ENCODE results near the gene NIPBL. TPM values are rescaled to one million over a fixed set of nuclear protein-coding genes. Genes with fewer than 3 reads are reported as not detected.

NIPBL gene
- total and polyA plus RNA-seq, 2 of the 13 experiments (the other 11 are each of a cell fraction or from before 2014, with no cell fraction given): 12.3 to 32.3 TPM

DNA sequence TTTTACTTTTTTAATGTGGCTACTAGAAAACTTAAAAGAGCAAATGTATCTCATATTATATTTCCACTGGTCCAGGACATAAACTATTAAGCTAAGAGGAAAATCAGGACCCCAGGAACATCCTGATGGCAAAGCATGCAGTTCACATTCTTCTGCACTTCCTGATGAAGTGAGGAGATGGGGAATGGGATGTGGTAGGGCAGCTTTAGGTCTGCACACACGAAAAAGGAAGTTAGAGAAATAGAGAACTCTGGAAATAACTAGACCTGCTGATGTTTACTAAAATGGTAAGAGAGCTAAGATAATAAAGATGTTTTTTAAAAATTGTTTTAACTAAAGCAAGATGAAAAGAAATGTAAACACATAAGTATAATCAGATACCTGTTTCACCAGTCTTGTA lies 39.7 kb upstream of the NIPBL start (continued):
- TF ChIP-seq, protein P1, sequence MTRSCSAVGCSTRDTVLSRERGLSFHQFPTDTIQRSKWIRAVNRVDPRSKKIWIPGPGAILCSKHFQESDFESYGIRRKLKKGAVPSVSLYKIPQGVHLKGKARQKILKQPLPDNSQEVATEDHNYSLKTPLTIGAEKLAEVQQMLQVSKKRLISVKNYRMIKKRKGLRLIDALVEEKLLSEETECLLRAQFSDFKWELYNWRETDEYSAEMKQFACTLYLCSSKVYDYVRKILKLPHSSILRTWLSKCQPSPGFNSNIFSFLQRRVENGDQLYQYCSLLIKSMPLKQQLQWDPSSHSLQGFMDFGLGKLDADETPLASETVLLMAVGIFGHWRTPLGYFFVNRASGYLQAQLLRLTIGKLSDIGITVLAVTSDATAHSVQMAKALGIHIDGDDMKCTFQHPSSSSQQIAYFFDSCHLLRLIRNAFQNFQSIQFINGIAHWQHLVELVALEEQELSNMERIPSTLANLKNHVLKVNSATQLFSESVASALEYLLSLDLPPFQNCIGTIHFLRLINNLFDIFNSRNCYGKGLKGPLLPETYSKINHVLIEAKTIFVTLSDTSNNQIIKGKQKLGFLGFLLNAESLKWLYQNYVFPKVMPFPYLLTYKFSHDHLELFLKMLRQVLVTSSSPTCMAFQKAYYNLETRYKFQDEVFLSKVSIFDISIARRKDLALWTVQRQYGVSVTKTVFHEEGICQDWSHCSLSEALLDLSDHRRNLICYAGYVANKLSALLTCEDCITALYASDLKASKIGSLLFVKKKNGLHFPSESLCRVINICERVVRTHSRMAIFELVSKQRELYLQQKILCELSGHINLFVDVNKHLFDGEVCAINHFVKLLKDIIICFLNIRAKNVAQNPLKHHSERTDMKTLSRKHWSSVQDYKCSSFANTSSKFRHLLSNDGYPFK (CRISPR knock-in tag; IDR thresholded peaks at IDR 0.05; ENCODE audit: borderline replicate concordance): no peak
- TF ChIP-seq ZNF264 (CRISPR knock-in tag; IDR thresholded peaks at IDR 0.05): no peak

DNA sequence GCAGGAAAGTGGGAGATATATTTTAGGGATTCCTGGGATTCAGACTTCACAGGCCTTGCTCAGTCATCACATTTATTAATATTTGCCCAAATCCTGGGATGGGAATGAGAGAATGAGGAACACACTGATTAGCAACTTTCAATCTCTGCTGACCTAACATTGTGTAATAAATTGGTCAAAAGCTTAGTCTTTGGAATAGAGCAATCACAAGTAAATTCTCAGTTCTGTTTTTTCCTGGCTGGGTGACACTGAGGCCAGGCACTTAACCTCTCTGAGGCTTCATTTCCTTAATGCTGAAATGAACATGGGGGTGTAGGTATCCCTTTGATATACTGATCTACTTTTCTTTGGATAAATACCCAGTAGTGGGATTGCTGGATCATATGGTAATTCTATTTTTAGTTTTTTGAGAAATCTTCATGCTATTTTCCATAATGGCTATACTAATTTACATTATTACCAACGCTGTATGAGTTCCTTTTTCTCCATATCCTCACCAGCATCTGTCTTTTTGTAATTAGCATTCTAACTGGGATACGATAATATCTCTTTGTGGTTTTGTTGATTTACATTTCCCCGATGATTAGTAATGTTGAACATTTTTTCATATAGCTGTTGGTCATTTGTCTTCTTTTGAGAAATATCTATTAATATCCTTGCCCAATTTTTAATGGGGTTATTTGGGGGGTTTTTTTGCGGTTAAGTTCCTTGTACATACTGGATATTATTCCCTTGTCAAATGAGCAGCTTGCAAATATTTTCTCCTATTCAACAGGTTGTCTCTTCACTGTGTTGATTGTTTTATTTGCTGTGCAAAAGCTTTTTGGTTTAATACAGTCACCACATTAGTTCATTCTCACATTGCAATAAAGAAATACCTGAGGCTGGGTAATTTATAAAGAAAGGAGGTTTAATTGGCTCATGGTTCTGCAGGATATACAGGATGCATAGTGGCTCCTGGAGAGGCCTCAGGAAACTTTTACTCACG lies 36.8 kb upstream of the NIPBL start:
- TF ChIP-seq, protein P2, sequence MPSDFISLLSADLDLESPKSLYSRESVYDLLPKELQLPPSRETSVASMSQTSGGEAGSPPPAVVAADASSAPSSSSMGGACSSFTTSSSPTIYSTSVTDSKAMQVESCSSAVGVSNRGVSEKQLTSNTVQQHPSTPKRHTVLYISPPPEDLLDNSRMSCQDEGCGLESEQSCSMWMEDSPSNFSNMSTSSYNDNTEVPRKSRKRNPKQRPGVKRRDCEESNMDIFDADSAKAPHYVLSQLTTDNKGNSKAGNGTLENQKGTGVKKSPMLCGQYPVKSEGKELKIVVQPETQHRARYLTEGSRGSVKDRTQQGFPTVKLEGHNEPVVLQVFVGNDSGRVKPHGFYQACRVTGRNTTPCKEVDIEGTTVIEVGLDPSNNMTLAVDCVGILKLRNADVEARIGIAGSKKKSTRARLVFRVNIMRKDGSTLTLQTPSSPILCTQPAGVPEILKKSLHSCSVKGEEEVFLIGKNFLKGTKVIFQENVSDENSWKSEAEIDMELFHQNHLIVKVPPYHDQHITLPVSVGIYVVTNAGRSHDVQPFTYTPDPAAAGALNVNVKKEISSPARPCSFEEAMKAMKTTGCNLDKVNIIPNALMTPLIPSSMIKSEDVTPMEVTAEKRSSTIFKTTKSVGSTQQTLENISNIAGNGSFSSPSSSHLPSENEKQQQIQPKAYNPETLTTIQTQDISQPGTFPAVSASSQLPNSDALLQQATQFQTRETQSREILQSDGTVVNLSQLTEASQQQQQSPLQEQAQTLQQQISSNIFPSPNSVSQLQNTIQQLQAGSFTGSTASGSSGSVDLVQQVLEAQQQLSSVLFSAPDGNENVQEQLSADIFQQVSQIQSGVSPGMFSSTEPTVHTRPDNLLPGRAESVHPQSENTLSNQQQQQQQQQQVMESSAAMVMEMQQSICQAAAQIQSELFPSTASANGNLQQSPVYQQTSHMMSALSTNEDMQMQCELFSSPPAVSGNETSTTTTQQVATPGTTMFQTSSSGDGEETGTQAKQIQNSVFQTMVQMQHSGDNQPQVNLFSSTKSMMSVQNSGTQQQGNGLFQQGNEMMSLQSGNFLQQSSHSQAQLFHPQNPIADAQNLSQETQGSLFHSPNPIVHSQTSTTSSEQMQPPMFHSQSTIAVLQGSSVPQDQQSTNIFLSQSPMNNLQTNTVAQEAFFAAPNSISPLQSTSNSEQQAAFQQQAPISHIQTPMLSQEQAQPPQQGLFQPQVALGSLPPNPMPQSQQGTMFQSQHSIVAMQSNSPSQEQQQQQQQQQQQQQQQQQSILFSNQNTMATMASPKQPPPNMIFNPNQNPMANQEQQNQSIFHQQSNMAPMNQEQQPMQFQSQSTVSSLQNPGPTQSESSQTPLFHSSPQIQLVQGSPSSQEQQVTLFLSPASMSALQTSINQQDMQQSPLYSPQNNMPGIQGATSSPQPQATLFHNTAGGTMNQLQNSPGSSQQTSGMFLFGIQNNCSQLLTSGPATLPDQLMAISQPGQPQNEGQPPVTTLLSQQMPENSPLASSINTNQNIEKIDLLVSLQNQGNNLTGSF (CRISPR knock-in tag; IDR thresholded peaks at IDR 0.05): no peak
- TF ChIP-seq CEBPB (IDR thresholded peaks at IDR 0.05; ENCODE audit: borderline replicate concordance, low read depth, low read length) (peak; percentile 10; the same call in 1 of the 2 replicates), CCDC6 (CRISPR knock-in tag; IDR thresholded peaks at IDR 0.05) (no peak)
- H3K4me2 ChIP-seq (ENCODE audit: low read depth, low read length): no peak overlapping the region
- no peak for FAIRE-seq
- POLR2A ChIA-PET: no interaction called here
- H3K9ac ChIP-seq (ENCODE audit: insufficient read depth, low read depth, low read length): no peak overlapping the region
- BruUV-seq (replicated peaks): no TSS peak
- no peak for DNase-seq (ENCODE audit: low spot score)
- no peaks in the 10 kb centered on the region for H3K9me3 ChIP-seq (ENCODE audit: low read length)
- no peaks in the 10 kb centered on the region for H3K4me1 ChIP-seq (ENCODE audit: insufficient read depth, low read length)
- CTCF ChIA-PET (ENCODE audit: low intra/inter-chr PET ratio, low total read pairs): no interaction called here
- H3K36me3 ChIP-seq (replicated peaks in 1 of 2; ENCODE audit: control insufficient read depth in 1 of 2, insufficient read depth in 2 of 2, low read length in 2 of 2): no peaks in the 10 kb centered on the region
- no peaks in the 10 kb centered on the region for H3K79me2 ChIP-seq (ENCODE audit: insufficient read depth, low read length)
- WGBS (ENCODE audit: low lambda C conversion rate): 39% methylated on average over 5 of the region's 5 CpGs
- in situ Hi-C loops (cut with HindIII; ENCODE audit: extremely low pct_ligation_motif_present, low pct_unique_long_range_greater_than_20kb): no loop called here
- intact Hi-C loops (cut with micrococcal nuclease; ENCODE audit: unreplicated experiment): no loop called here
- no peaks in the 10 kb centered on the region for H4K20me1 ChIP-seq (ENCODE audit: insufficient read depth, low read length)
- no peaks in the 10 kb centered on the region for H3K27me3 ChIP-seq (ENCODE audit: control insufficient read depth in 1 of 2, insufficient read depth in 2 of 2, low read length in 2 of 2)
- no peak overlapping the region for H2AFZ ChIP-seq (ENCODE audit: low read length)
- H3K4me3 ChIP-seq (replicated peaks in 1 of 3; ENCODE audit: insufficient read depth in 1 of 3, low read depth in 2 of 3, low read length in 3 of 3): no peak overlapping the region
- no peak overlapping the region for H3K27ac ChIP-seq (ENCODE audit: extremely low read length, insufficient read depth, low read length)
- no peak for ATAC-seq

Measured in HepG2 (cell line).